GM21360 (cell line): ENCODE results near the gene OR51S1.
"Not testable (repeated sequence)": the region's sequence is repeated elsewhere in the genome, so short reads cannot be mapped to it uniquely, and the experiment has no call there.

ENCODE experiments used
- ATAC-seq: cut with Tn5 transposase; IDR thresholded peaks from one replicate; pipeline ENCODE4 v1.9.1; 2021; ENCODE audit warnings: mild to moderate bottlenecking, moderate library complexity; ENCODE audit not compliant: unreplicated experiment

The OR51S1 gene, protein sequence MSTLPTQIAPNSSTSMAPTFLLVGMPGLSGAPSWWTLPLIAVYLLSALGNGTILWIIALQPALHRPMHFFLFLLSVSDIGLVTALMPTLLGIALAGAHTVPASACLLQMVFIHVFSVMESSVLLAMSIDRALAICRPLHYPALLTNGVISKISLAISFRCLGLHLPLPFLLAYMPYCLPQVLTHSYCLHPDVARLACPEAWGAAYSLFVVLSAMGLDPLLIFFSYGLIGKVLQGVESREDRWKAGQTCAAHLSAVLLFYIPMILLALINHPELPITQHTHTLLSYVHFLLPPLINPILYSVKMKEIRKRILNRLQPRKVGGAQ

GRCh38 chr11:4848908-4849532 lies at the start of gene OR51S1:
TSS of gene OR51S1 (minus strand) at chr11:4849208. CDS start at chr11:4849208, 0 bp downstream.
- no peak for ATAC-seq

- ATAC-seq = no peak
These were observed 43.1 kb upstream of the OR51S1 start for GRCh38 chr11:4891996-4892640.

- no peak for ATAC-seq
These were observed 41.3 kb upstream of the OR51S1 start for GRCh38 chr11:4890279-4890678.

- ATAC-seq = no peak
These were observed 38.6 kb upstream of the OR51S1 start for GRCh38 chr11:4887591-4887990.

- no peak for ATAC-seq
These were observed 37.2 kb upstream of the OR51S1 start for GRCh38 chr11:4886186-4886585.

DNA sequence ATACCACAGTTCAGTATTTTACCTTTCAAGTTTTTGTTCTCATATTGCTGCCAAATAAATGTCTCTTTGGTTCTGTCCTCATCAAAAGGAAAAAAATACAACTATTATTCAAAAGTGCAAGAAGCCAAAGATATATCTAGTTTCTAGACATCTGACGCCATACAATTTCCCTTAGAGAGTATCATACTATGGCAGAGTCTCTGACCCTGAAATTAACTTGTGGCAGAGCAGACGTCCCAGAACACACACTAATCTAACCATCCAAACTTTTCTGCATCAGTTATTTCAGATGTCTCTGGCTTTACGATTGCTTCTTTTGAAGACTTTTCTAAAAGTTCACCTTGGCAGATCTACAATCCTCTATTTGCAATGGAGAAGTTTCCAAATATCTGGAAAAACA lies 35.4 kb upstream of the OR51S1 start:
- ATAC-seq = no peak

GRCh38 chr11:4882543-4882942 lies 33.5 kb upstream of the OR51S1 start:
- no peak for ATAC-seq

GRCh38 chr11:4881860-4882500 lies 33.0 kb upstream of the OR51S1 start, which contains the start of gene OR51T1:
TSS of gene OR51T1 (plus strand) at chr11:4881900. CDS start at chr11:4881900, 0 bp downstream.
- no peak for ATAC-seq

DNA sequence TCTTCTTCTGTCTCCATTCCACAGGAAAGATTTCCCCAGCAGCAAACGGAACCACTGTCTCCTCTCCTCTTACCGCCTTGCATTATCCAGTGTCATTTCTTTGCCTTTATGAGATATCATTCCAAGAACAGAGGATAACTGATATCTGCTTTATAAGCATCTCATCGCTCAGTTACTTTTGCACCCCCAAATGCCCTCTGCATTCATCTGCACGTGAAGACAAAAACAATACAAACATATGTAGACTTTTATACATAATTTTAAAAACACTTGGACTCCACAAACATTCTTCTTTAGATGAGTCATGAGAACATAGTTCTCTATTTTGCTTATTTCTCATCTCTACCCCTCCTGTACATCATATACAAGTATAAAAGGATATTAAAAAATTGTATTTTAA lies 32.2 kb upstream of the OR51S1 start:
- no peak for ATAC-seq

DNA sequence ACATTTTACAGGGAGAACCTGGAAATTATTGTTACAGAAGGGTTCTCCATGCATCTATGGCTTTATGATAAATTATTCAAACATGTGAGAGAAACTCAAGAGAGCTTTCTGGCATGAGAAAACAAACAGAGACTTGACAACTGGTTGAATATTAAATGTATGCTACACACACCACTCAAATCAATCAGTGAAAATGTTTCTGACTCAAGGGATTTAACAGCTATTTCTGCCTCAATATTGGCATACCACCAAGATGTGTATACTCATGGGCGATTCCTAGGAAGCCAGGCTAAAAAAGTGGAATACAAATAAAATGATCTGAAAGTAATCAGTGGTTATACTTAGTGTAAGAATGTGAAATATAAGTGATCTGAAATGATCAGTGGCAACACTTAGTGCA lies 16.8 kb upstream of the OR51S1 start:
- ATAC-seq = no peak

DNA sequence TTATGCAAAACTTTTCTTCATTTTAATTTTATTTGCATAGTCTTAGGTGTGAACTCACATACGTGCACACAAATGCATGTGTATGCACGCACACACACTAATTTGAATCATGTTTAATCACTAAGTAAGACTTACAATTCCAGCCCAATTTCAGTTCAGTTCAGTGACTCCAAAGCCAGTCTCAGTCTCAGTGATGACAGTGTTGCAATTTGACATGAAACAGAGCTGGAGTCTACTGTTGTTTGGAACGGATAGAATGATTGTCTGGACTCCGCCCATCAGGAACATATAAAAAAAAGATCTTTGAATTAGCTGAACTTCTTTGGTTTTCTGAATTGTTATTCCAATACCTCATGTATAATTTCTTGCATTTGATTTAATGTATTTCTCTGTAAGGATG lies 14.9 kb upstream of the OR51S1 start:
- ATAC-seq = no peak

DNA sequence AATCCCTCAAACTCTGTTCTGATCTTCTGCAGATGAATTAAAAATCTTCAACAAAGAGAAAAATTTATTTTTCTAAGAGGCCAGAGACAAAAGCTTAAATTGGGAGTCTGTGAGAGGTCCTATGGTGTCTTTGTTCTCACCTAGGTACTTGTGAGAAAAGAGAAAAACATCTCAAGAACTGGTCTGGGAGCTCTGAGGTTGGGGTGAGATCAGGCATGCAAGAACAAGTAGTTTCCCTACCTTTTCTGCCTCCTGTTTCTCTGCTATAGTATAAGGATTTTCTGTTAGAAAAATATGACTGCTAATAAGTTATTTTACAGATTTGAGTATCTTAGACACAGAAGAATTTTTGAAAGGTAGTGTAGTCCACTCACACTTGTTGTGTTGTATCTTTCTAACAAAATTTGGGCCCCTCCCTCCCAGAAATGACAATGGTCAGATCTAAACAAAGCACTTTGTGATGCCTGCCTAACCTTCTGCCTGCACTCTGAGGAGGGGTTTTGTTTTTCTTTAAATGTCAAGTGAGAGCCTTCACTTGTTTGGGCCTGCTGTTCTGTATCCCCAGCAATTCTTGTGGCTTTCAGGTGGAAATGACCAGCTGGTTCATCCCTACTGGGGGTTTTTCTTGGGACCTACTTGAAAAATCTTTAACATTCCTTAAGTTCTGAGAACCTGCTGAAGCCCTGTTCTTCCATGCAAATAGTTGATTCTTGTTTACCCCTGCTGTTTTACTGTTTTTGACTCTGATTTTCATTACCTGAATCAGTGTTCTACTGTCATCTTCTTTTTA lies 13.6 kb upstream of the OR51S1 start:
- no peak for ATAC-seq

DNA sequence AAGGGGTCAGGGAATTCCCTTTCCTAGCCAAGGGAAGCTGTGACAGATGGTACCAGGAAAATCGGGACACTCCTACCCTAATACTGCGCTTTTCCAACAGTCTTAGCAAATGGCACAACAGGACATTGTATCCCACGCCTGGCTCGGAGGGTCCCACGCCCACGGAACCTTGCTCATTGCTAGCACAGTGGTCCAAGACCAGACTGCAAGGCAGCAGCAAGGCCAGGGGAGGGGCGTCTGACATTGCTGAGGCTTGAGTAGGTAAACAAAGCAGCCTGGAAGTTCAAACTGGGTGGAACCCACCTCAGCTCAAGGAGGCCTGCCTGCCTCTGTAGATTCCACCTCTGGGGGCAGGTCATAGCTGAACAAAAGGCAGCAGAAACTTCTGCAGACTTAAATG lies 5.3 kb upstream of the OR51S1 start:
- ATAC-seq = not testable (repeated sequence)

DNA sequence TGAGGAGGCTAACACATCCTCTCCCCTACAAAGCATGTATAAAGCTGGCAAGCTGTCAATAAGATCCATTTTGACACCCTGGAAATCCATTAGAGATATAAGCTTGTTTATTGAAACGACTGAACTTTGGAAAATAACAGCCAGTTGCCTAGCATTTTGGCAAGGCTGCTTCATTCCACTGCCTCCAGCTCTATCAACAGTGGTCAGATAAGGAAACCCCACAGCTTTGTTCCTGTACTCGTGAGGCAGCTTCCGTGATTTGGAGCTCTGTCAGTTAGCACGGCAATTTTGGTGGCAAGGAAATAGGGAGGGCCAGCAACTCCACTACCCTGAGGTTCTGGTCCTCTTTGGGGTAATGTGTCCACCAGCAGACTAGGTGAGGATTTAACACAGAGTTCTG lies 2.0 kb upstream of the OR51S1 start:
- no peak for ATAC-seq

GRCh38 chr11:4839851-4840549 lies 9.0 kb downstream of the OR51S1 start:
- ATAC-seq = no peak

DNA sequence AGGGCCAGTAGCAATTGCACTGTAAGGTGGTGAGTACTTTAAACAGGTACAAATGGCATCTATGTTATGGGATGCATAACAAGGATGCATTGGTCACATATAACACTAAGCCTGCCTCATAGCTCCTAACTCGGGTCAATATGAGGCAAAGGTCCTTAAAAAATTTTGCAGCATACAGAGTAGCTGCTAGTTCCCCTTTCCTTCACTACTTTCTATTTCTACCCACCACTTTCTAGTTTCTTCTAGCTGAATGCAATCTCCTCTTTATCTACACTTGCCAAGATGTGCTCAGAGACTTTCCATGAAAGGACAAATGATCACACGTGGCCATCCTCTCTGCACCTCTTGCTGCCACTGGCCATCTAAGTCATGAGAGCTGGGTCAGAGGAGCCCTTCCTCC lies 18.1 kb downstream of the OR51S1 start:
- no peak for ATAC-seq

DNA sequence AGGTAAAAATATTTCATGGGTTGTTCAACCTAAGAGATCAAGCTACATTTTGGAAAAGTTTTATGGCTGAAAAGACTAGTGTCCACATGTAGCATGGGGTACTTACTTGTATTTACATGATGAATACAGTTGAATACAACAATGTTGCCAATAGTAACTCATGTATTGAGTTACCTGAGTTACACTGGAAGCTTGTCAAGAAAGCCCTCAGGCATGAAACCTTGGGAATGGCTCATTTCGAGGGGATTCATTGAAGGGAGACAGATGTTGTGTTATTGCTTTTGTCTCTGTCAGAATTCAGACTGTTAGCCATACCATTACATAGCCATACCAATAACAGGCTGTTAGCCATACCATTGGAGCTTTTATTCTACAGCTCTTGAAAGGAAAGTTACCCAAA lies 18.7 kb downstream of the OR51S1 start:
- no peak for ATAC-seq

DNA sequence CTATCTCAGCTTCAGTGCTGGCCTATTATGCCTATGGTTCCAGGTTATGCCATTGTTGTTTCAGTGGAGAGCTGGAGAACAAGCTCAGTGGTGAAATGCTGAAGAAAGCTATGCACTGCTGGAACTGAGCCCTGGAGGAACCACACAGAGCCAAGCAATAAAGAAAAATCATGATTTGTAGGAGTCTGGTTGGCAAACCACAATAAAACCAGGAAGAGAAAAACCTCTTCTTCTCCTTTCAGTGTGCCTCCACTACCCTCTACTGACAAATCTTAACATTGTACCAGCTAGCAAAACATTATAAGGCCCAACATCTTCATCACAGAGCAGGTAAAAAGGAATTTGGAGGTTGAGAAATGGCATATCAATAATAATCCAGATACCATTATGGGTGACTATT lies 22.6 kb downstream of the OR51S1 start:
- no peak for ATAC-seq

GRCh38 chr11:4825132-4825531 lies 23.9 kb downstream of the OR51S1 start:
- no peak for ATAC-seq

GRCh38 chr11:4821021-4821420 lies 28.0 kb downstream of the OR51S1 start, which contains the start of gene OR51F2:
TSS of gene OR51F2 (plus strand) at chr11:4821321. CDS start at chr11:4821422, 101 bp downstream.
- ATAC-seq = no peak
